ENCODE results near the gene OSBP2.
"Not testable (repeated sequence)": the region's sequence is repeated elsewhere in the genome, so short reads cannot be mapped to it uniquely, and the experiment has no call there.

Gene OSBP2

GRCh38 chr22:30718491-30718890 is 23.8 kb downstream of the OSBP2 start:
- no peak for TF ChIP-seq ZNF274 (IDR thresholded peaks at IDR 0.05; ENCODE audit: low read depth, low read length)
- no peak overlapping the region for H3K4me3 ChIP-seq (ENCODE audit: low read length)

- H3K4me3 ChIP-seq (ENCODE audit: low read length): no peak overlapping the region
- TF ChIP-seq ZNF274 (IDR thresholded peaks at IDR 0.05; ENCODE audit: low read depth, low read length): no peak
Observed at GRCh38 chr22:30718938-30719337, 24.3 kb downstream of the OSBP2 start.

GRCh38 chr22:30720263-30720837 is 25.7 kb downstream of the OSBP2 start:
- TF ChIP-seq ZNF274 (IDR thresholded peaks at IDR 0.05; ENCODE audit: low read depth, low read length): no peak
- H3K4me3 ChIP-seq (ENCODE audit: low read length): no peak overlapping the region

GRCh38 chr22:30721741-30722140 is 27.1 kb downstream of the OSBP2 start:
- no peak overlapping the region for H3K4me3 ChIP-seq (ENCODE audit: low read length)
- TF ChIP-seq ZNF274 (IDR thresholded peaks at IDR 0.05; ENCODE audit: low read depth, low read length): no peak

- no peak overlapping the region for H3K4me3 ChIP-seq (ENCODE audit: low read length)
- no peak for TF ChIP-seq ZNF274 (IDR thresholded peaks at IDR 0.05; ENCODE audit: low read depth, low read length)
Observed at GRCh38 chr22:30728826-30729225, 34.2 kb downstream of the OSBP2 start.

GRCh38 chr22:30731658-30732057 is 37.0 kb downstream of the OSBP2 start:
- no peak overlapping the region for H3K4me3 ChIP-seq (ENCODE audit: low read length)
- no peak for TF ChIP-seq ZNF274 (IDR thresholded peaks at IDR 0.05; ENCODE audit: low read depth, low read length)

- no peak overlapping the region for H3K4me3 ChIP-seq (ENCODE audit: low read length)
- no peak for TF ChIP-seq ZNF274 (IDR thresholded peaks at IDR 0.05; ENCODE audit: low read depth, low read length)
Observed at GRCh38 chr22:30732426-30732825, 37.8 kb downstream of the OSBP2 start.

GRCh38 chr22:30733181-30733631 is 38.5 kb downstream of the OSBP2 start:
- TF ChIP-seq ZNF274 (IDR thresholded peaks at IDR 0.05; ENCODE audit: low read depth, low read length): no peak
- no peak overlapping the region for H3K4me3 ChIP-seq (ENCODE audit: low read length)

- H3K4me3 ChIP-seq (ENCODE audit: low read length): not testable (repeated sequence)
Observed at GRCh38 chr22:30740007-30740406, 45.3 kb downstream of the OSBP2 start.

GRCh38 chr22:30740511-30740910 is 45.8 kb downstream of the OSBP2 start:
- H3K4me3 ChIP-seq (ENCODE audit: low read length): not testable (repeated sequence)

- TF ChIP-seq ZNF274 (IDR thresholded peaks at IDR 0.05; ENCODE audit: low read depth, low read length): no peak
- no peak overlapping the region for H3K4me3 ChIP-seq (ENCODE audit: low read length)
Observed at GRCh38 chr22:30742291-30743256, 47.9 kb downstream of the OSBP2 start.

- H3K4me3 ChIP-seq (ENCODE audit: low read length): no peak overlapping the region
- no peak for TF ChIP-seq ZNF274 (IDR thresholded peaks at IDR 0.05; ENCODE audit: low read depth, low read length)
Observed at GRCh38 chr22:30743257-30744020, 48.8 kb downstream of the OSBP2 start.

GRCh38 chr22:30744224-30744623 is 49.5 kb downstream of the OSBP2 start:
- H3K4me3 ChIP-seq (ENCODE audit: low read length): no peak overlapping the region
- no peak for TF ChIP-seq ZNF274 (IDR thresholded peaks at IDR 0.05; ENCODE audit: low read depth, low read length)

GRCh38 chr22:30747493-30747892 is 52.8 kb downstream of the OSBP2 start:
- TF ChIP-seq ZNF274 (IDR thresholded peaks at IDR 0.05; ENCODE audit: low read depth, low read length): no peak
- H3K4me3 ChIP-seq (ENCODE audit: low read length): no peak overlapping the region

- no peak overlapping the region for H3K4me3 ChIP-seq (ENCODE audit: low read length)
- no peak for TF ChIP-seq ZNF274 (IDR thresholded peaks at IDR 0.05; ENCODE audit: low read depth, low read length)
Observed at GRCh38 chr22:30749272-30749671, 54.6 kb downstream of the OSBP2 start.
